SK-N-MC (cell line): ENCODE measurements around the gene APOBEC2.

Experiments used
- EZH2 ChIP-seq: fragments of 200-600 bp; sonication (generic); IDR thresholded peaks from one replicate; pipeline ENCODE4 v1.6.1; 2017; ENCODE audit warnings: antibody characterized with exemption
- FOXP2 ChIP-seq: optimal IDR thresholded peaks from 2 replicates; pipeline ENCODE3; 2011; ENCODE audit warnings: mild to moderate bottlenecking, moderate library complexity; ENCODE audit not compliant: insufficient read depth; ENCODE audit errors: extremely low read length, control extremely low read depth
- POLR2AphosphoS5 ChIP-seq: IDR thresholded peaks from 2 replicates; pipeline ENCODE4 v1.6.1; 2012; ENCODE audit warnings: mild to moderate bottlenecking, low read depth, low read length, borderline replicate concordance

DNA sequence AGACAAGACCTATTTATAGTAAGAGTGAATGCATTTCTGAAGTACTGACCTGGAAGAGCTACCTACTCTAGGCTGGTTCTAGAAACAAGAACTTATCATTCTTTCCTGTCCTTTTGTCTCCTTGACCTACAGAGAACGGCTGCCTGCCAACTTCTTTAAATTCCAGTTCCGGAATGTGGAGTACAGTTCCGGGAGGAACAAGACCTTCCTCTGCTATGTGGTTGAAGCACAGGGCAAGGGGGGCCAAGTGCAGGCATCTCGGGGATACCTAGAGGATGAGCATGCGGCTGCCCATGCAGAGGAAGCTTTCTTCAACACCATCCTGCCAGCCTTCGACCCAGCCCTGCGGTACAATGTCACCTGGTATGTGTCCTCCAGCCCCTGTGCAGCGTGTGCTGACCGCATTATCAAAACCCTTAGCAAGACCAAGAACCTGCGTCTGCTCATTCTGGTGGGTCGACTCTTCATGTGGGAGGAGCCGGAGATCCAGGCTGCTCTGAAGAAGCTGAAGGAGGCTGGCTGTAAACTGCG is 8.3 kb downstream of the APOBEC2 start:
- TF ChIP-seq POLR2AphosphoS5 = no peak
- no peak for TF ChIP-seq EZH2
- TF ChIP-seq FOXP2 = no peak
